GM19351 (cell line): Measurements from ENCODE around the gene RARB.

ENCODE experiments used
- ATAC-seq: cut with Tn5 transposase; IDR thresholded peaks from one replicate; pipeline ENCODE4 v1.9.1; 2021; ENCODE audit warnings: mild to moderate bottlenecking, moderate library complexity; ENCODE audit not compliant: unreplicated experiment

RARB gene

GRCh38 chr3:25447285-25447684 is 19.2 kb downstream of the RARB start:
- ATAC-seq, result no peak

- no peak for ATAC-seq
These were observed 19.9 kb downstream of the RARB start for GRCh38 chr3:25447925-25448324.

GRCh38 chr3:25448750-25449692 is 21.0 kb downstream of the RARB start:
- no peak for ATAC-seq

GRCh38 chr3:25449857-25450256 is 21.8 kb downstream of the RARB start:
- ATAC-seq, result no peak

GRCh38 chr3:25452192-25452591 is 24.1 kb downstream of the RARB start:
- no peak for ATAC-seq

- ATAC-seq, result no peak
These were observed 24.7 kb downstream of the RARB start for GRCh38 chr3:25452740-25453139.

GRCh38 chr3:25453619-25454004 is 25.5 kb downstream of the RARB start:
- no peak for ATAC-seq

- ATAC-seq, result no peak
These were observed 26.2 kb downstream of the RARB start for GRCh38 chr3:25454005-25454927.

GRCh38 chr3:25455441-25456132 is 27.5 kb downstream of the RARB start:
- no peak for ATAC-seq

- no peak for ATAC-seq
These were observed 28.9 kb downstream of the RARB start for GRCh38 chr3:25456723-25457670.

- ATAC-seq, result no peak
These were observed 29.8 kb downstream of the RARB start for GRCh38 chr3:25457671-25458419.

GRCh38 chr3:25458420-25458814 is 30.4 kb downstream of the RARB start:
- no peak for ATAC-seq

- ATAC-seq, result peak; percentile 98
These were observed 32.7 kb downstream of the RARB start for GRCh38 chr3:25460751-25461150.

- ATAC-seq, result no peak
These were observed 33.9 kb downstream of the RARB start for GRCh38 chr3:25461946-25462345.

GRCh38 chr3:25462495-25462894 is 34.4 kb downstream of the RARB start:
- ATAC-seq, result no peak

- no peak for ATAC-seq
These were observed 35.9 kb downstream of the RARB start for GRCh38 chr3:25463836-25464418.

GRCh38 chr3:25465266-25465860 is 37.3 kb downstream of the RARB start:
- ATAC-seq, result no peak

GRCh38 chr3:25468866-25469319 is 40.8 kb downstream of the RARB start:
- ATAC-seq, result no peak
